SH-SY5Y (cell line): Measurements from ENCODE around the gene DNA2.

Experiments used
- GATA2 ChIP-seq: IDR thresholded peaks from 2 replicates; pipeline ENCODE4 v1.6.1; 2011; ENCODE audit warnings: mild to moderate bottlenecking, low read depth, low read length
- GATA3 ChIP-seq: IDR thresholded peaks from 2 replicates; pipeline ENCODE4 v1.6.1; 2011; ENCODE audit warnings: low read depth, mild to moderate bottlenecking, low read length, moderate library complexity

Gene DNA2, protein sequence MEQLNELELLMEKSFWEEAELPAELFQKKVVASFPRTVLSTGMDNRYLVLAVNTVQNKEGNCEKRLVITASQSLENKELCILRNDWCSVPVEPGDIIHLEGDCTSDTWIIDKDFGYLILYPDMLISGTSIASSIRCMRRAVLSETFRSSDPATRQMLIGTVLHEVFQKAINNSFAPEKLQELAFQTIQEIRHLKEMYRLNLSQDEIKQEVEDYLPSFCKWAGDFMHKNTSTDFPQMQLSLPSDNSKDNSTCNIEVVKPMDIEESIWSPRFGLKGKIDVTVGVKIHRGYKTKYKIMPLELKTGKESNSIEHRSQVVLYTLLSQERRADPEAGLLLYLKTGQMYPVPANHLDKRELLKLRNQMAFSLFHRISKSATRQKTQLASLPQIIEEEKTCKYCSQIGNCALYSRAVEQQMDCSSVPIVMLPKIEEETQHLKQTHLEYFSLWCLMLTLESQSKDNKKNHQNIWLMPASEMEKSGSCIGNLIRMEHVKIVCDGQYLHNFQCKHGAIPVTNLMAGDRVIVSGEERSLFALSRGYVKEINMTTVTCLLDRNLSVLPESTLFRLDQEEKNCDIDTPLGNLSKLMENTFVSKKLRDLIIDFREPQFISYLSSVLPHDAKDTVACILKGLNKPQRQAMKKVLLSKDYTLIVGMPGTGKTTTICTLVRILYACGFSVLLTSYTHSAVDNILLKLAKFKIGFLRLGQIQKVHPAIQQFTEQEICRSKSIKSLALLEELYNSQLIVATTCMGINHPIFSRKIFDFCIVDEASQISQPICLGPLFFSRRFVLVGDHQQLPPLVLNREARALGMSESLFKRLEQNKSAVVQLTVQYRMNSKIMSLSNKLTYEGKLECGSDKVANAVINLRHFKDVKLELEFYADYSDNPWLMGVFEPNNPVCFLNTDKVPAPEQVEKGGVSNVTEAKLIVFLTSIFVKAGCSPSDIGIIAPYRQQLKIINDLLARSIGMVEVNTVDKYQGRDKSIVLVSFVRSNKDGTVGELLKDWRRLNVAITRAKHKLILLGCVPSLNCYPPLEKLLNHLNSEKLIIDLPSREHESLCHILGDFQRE

DNA sequence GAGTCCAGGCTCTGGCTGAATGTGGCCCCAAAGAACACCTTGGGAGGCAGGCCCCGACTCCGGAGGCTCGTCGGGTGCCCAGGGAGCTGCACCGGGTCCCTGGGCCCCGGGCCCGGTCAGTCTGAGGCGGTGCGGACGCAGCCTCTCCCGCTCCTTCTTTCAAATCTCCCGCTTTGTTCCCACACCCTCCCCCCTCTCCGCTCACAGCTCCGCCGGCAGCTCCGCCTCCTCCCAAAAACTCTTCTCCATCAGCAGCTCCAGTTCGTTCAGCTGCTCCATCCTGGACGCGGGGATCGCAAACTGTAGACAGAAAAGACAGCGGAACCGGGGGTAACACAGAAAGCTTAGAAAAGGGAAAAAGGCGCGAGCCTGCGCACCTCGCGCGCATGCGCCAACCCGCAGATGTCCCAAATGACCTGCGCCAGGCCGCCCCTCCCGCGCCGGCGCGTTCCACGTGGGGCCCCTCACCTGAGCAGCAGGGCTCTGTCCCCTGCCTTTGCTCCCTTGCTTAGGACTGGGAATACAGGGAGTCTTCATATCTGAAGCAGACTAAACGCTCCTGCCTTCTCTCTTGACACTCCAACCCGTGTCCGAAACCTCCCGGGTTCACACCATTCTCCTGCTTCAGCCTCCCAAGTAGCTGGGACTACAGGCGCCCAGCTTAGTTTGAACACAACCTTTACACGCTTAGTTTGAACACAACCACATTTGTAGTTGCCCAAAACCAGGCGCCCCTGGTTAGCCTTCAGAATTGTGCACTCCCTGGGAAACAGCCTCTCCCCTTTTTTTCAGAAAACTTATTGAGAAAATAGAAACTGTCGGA is at the start of gene DNA2:
Gene DNA2, minus strand, starts transcription at position 388 of the 823 bp plus-strand sequence. Its CDS starts 109 bp downstream, at position 279.
- TF ChIP-seq GATA2 (0 out of 2 replicates have a peak, but pooled peaks have one; percentile 17), GATA3 (no peak)

DNA sequence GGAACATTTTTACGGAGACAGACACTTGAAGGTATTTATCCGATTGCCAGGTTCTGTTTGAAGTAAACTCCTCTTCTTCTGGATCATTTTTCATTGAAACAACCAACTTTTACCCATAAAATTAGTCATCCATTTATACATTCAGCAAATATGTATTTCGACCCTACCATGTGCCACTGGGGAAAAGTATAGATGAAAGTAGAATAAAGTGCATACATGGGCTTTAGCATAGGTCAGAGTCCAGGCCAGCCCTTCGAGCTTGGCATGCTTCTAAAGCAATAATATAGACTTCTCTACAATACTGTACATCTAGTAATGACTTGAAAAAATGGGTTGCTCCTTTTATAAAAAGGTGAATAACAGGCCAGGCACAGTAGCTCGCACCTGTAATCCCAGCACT is 45.4 kb upstream of the DNA2 start:
- no peak for TF ChIP-seq GATA3
- no peak for TF ChIP-seq GATA2

DNA sequence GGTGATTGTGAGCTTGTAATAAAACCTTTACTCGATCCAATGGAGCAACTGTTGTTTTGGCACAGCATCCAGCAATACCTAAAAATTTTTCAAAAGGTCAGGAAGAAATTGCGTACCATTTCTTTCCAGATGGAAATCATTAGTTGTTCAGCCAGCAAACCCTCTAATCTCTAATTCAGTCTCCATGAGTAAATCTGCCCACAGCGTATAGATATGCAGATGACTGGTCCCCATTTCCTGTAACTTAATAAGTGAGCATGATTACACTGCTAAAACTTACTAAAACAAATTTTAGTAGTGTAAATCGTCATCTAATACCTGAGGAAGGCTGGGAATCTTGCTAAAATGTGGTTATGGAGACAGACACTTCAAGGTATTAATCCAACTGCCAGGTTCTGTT is 45.0 kb upstream of the DNA2 start:
- TF ChIP-seq GATA3 (no peak), GATA2 (no peak)

DNA sequence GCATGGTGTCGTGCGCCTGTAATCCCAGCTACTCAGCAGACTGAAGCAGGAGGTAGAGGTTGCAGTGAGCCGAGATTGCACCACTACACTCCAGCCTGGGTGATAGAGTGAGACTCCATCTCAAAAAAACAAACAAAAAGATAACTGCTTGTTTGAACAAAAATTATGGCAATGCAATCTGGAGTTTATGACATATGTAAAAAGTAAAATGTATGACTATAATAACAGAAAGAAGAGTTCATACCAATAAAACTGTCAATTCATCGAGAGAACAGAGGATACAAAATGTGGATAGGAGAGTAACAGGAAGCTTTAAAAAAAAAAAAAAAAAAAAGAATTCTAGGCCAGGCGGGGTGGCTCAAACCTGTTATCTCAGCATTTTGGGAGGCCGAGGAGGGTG is 36.3 kb upstream of the DNA2 start:
- TF ChIP-seq GATA2 (no peak), GATA3 (no peak)

DNA sequence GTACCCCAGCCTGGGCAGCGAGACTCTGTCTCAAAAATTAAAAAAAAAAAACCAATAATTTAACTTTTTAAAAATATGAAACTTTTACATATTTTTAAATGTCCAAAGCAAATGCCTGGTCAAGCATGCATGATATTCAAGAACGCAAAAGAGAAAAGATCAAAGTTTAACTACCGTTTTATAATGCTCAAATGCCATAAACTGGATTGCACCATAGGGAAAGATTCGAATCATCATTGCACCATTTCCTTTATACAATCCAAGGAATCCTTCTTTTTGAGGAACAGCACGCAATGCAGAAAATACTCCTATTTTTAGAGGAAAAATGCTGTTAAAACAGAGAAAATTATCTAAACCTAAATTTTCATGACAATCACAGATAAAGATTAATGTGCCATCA is 34.6 kb upstream of the DNA2 start:
- TF ChIP-seq GATA3 (no peak), GATA2 (no peak)

DNA sequence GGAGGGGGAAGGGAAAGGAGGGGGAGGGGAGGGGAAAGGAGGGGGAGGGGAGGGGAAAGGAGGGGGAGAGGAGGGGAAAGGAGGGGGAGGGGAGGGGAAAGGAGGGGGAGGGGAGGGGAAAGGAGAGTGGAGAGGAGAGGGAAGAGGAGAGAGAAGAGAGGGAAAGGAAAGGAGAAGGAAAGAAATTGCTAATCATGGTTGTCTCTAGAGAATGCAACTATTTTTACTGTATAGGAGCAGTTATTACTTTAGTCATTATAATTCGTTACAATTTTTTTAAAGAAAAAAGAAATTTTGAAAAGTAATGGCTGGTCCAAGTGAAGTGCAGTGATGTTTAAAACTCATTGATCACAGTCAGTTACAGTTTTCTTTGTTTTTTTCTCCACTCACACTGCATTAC is 31.1 kb upstream of the DNA2 start:
- TF ChIP-seq GATA3 (no peak), GATA2 (no peak)

DNA sequence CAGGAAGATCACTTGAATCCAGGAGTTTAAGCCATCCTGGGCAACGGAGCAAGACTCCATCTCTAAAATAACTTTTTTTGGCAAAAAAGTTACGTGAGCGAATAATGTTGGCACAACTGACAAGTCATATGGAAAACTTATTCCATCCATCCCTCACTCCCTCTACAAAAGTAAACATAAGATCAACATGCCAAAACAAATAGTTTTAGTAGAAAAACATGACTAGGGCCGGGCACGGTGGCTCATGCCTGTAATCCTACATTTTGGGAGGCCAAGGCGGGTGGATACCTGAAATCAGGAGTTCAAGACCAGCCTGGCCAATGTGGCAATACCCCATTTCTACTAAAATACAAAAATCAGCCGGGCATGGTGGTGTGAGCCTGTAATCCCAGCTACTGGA is 29.9 kb upstream of the DNA2 start:
- TF ChIP-seq GATA3 (no peak), GATA2 (no peak)

DNA sequence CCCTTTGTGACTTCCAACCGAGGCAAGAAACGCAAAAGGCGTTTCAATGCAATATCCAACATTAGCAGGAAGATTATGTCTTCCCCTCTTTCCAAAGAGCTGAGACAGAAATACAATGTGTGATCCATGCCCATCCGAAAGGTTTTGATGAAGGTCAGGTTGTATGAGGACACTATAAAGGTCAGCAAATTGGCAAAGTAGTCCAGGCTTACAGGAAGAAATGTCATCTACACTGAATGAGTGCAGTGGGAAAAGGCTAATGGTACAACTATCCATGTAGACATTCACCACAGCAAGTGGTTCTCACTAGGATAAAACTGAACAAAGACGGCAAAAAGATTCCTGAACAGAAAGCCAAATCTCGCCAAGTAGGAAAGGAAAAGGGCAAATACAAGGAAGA is 27.8 kb upstream of the DNA2 start:
- no peak for TF ChIP-seq GATA2

DNA sequence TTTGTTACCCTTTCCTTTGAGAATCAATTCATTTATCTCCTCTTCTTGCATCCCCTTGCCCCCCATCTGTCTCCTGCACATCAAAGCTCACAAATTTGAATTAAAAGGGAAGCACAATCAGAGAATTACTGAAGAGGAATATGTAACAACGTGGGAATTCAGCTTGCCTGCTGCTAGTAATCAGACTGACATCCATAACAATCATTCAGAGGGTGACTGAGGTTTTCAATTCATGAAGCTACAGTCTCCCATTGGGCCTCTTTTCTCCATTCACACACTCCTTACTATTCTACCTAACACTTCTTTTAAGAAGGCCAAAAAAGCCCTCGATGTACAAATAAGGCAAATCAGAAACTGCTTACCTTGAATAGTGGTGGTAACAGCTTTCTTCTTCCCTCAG is 24.3 kb upstream of the DNA2 start:
- TF ChIP-seq GATA3 = no peak
- TF ChIP-seq GATA2 = no peak

DNA sequence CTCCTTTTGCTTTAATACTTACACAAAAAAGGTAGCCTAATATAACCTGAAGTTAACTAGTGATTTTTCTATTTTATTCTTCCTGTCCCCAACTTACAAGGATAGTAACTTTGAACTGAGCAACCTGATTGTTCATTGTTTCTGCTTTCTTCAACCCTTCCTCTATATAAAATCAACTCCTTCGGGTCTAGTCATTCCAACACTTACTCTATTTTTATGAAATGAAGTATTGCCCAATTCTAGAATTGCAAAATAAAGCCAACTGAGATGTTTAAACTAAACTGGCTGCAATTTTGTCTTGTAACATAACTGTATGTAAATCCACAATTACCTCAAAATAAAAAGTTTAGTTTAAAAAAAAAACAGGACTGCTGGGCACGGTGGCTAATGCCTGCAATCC is 20.3 kb upstream of the DNA2 start:
- TF ChIP-seq GATA2 (no peak), GATA3 (no peak)

DNA sequence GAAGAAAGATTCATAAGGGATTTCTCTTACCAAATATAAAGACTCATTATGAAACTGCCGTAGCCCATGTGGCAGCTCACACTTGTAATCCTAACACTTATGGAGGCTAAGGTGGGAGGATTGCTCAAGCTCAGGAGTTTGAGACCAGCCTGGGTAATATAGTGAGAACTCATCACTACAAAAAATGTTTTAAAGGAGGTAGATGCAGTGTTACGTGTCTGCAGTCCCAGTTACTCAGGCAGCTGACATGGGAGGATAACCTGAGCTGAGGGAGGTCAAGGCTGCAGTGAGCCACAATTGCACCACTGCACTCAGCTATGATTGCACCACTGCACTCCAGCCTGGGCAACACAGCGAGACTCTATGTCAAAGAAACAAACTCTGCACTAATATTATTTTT is 18.1 kb upstream of the DNA2 start:
- TF ChIP-seq GATA3 (no peak), GATA2 (no peak)

DNA sequence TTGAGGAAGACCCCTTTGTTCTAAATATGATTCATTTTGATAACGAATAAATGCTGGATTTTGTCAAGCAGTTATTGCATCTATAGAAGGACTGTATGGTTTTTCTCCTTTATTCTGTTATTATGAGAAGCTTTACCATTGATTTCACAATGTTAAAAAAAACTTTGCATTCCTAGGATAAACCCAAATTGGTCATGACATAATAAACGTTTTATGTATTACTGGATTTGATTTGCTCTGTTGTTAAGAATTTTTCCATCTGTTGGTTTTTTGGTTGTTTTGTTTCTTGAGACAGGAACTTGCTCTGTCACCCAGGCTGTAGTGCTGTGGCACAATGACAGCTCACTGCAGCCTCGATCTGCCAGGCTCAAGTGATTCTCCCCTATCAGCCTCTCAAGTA is 2.2 kb upstream of the DNA2 start:
- TF ChIP-seq GATA3 (no peak), GATA2 (no peak)

DNA sequence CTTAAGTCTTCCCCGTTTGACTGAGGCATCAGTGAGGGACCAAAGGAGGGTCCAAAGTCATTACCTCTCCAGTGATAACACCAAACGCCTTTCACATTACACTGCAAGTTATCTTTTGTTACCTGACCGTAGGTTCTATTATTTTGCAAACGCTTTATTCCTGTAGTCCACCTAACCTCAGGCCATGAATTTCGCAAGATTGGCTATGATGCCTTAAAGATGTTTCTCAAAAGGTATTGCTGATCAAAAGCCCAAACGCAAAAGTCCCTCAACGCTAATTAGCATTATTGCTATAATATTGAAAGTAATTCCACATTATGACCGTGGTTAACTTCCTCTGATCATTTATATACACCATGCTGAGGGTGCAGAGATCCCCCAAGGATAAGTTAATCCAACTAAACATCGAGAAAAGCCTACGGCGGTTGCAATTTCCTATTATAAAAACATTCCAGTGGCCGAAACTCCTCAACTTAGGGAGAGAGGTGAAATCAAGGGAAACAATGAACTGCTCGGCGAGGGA is 649 bp downstream of the DNA2 start:
- TF ChIP-seq GATA3 (no peak), GATA2 (peak; percentile 13; the same call in 1 of the 2 replicates)
